Stimulated activated CD8-positive, alpha-beta memory T cell treated with anti-CD3 and anti-CD28 coated beads, Interleukin-2, amount 100 ng/mL, for 48 hours (primary cell): ENCODE results near the gene SLA2.
A peak's percentile ranks its signal among the peaks of the same experiment; 100 is the strongest.
"Not testable (repeated sequence)": the region's sequence is repeated elsewhere in the genome, so short reads cannot be mapped to it uniquely, and the experiment has no call there.

Experiments used
- DNase-seq, 2 donors: peaks; one replicate each; pipeline ENCODE4 v3.0.0-alpha.2; 2020; ENCODE audit warnings: low read depth in 2 of 2

The SLA2 gene

GRCh38 chr20:36573798-36574365 is 72.1 kb downstream of the SLA2 start:
- peak in 1 of 2 donors; percentile 13 for DNase-seq

GRCh38 chr20:36573103-36573797 is 72.7 kb downstream of the SLA2 start, which contains the start of gene TGIF2:
TSS of gene TGIF2 (plus strand) at chr20:36573597. CDS start at chr20:36578775, 5,178 bp downstream.
- DNase-seq: peak; percentile 85

- peak; percentile 39 to 69 for DNase-seq
Observed at GRCh38 chr20:36572701-36573102, 73.3 kb downstream of the SLA2 start.

GRCh38 chr20:36571564-36572504 is 74.2 kb downstream of the SLA2 start:
- no peak for DNase-seq

- no peak for DNase-seq
Observed at GRCh38 chr20:36569847-36570429, 76.1 kb downstream of the SLA2 start.

- no peak for DNase-seq
Observed at GRCh38 chr20:36565520-36565919, 80.5 kb downstream of the SLA2 start.

GRCh38 chr20:36564726-36565121 is 81.3 kb downstream of the SLA2 start:
- not testable (repeated sequence) for DNase-seq

- not testable (repeated sequence) for DNase-seq
Observed at GRCh38 chr20:36564078-36564725, 81.8 kb downstream of the SLA2 start.

- DNase-seq: no peak
Observed at GRCh38 chr20:36563374-36563773, 82.6 kb downstream of the SLA2 start.

GRCh38 chr20:36562724-36563123 is 83.3 kb downstream of the SLA2 start:
- DNase-seq: no peak
